Measurements from ENCODE around the gene CCDC136. TPM values are rescaled to one million over a fixed set of nuclear protein-coding genes. Genes with fewer than 3 reads are reported as not detected.

The CCDC136 gene
- total RNA-seq, 1 donor from 2014 or later = 0.26 TPM

GRCh38 chr7:128843938-128844621 lies 52.3 kb downstream of the CCDC136 start:
- TF ChIP-seq CTCF (IDR thresholded peaks at IDR 0.05; ENCODE audit: insufficient read depth, low read length, severe bottlenecking) = no peak
- no peak for FAIRE-seq
- no peaks in the 10 kb centered on the region for H3K36me3 ChIP-seq (ENCODE audit: control insufficient read depth, insufficient read depth, low read length)
- H3K4me3 ChIP-seq (ENCODE audit: low read depth, low read length) = no peak overlapping the region
- no peaks in the 10 kb centered on the region for H3K27me3 ChIP-seq (ENCODE audit: control insufficient read depth, insufficient read depth, low read length)
- no peak for DNase-seq (ENCODE audit: low read depth)

GRCh38 chr7:128844777-128845311 lies 53.1 kb downstream of the CCDC136 start:
- no peaks in the 10 kb centered on the region for H3K36me3 ChIP-seq (ENCODE audit: control insufficient read depth, insufficient read depth, low read length)
- TF ChIP-seq CTCF (IDR thresholded peaks at IDR 0.05; ENCODE audit: insufficient read depth, low read length, severe bottlenecking) = no peak
- no peaks in the 10 kb centered on the region for H3K27me3 ChIP-seq (ENCODE audit: control insufficient read depth, insufficient read depth, low read length)
- DNase-seq (ENCODE audit: low read depth) = no peak
- no peak for FAIRE-seq
- no peak overlapping the region for H3K4me3 ChIP-seq (ENCODE audit: low read depth, low read length)

- no peak for TF ChIP-seq CTCF (IDR thresholded peaks at IDR 0.05; ENCODE audit: insufficient read depth, low read length, severe bottlenecking)
- FAIRE-seq (no peak), DNase-seq (ENCODE audit: low read depth) (no peak)
- no peaks in the 10 kb centered on the region for H3K27me3 ChIP-seq (ENCODE audit: control insufficient read depth, insufficient read depth, low read length)
- H3K36me3 ChIP-seq (ENCODE audit: control insufficient read depth, insufficient read depth, low read length) = no peaks in the 10 kb centered on the region
- no peak overlapping the region for H3K4me3 ChIP-seq (ENCODE audit: low read depth, low read length)
These were observed 53.7 kb downstream of the CCDC136 start for GRCh38 chr7:128845475-128845874.

- FAIRE-seq = no peak
- Histone ChIP-seq H3K4me3 (ENCODE audit: low read depth, low read length) (no peak overlapping the region), H3K36me3 (ENCODE audit: control insufficient read depth, insufficient read depth, low read length) (no peaks in the 10 kb centered on the region), H3K27me3 (ENCODE audit: control insufficient read depth, insufficient read depth, low read length) (no peaks in the 10 kb centered on the region)
- no peak for TF ChIP-seq CTCF (IDR thresholded peaks at IDR 0.05; ENCODE audit: insufficient read depth, low read length, severe bottlenecking)
- no peak for DNase-seq (ENCODE audit: low read depth)
These were observed 54.2 kb downstream of the CCDC136 start for GRCh38 chr7:128845987-128846386.

GRCh38 chr7:128846781-128847444 lies 55.1 kb downstream of the CCDC136 start:
- DNase-seq (ENCODE audit: low read depth) (no peak), FAIRE-seq (no peak)
- TF ChIP-seq CTCF (IDR thresholded peaks at IDR 0.05; ENCODE audit: insufficient read depth, low read length, severe bottlenecking) = no peak
- Histone ChIP-seq H3K36me3 (ENCODE audit: control insufficient read depth, insufficient read depth, low read length) (no peaks in the 10 kb centered on the region), H3K4me3 (ENCODE audit: low read depth, low read length) (no peak overlapping the region), H3K27me3 (ENCODE audit: control insufficient read depth, insufficient read depth, low read length) (no peaks in the 10 kb centered on the region)
